NOMO-1 (cell line): ENCODE measurements around the gene ANKFY1.

Experiments used
- DNase-seq, 2 experiments: peaks; one replicate each; lab custom pipeline; 2025; ENCODE audit not compliant: unreplicated experiment in 2 of 2; lab: John Stamatoyannopoulos, UW

Gene ANKFY1, protein sequence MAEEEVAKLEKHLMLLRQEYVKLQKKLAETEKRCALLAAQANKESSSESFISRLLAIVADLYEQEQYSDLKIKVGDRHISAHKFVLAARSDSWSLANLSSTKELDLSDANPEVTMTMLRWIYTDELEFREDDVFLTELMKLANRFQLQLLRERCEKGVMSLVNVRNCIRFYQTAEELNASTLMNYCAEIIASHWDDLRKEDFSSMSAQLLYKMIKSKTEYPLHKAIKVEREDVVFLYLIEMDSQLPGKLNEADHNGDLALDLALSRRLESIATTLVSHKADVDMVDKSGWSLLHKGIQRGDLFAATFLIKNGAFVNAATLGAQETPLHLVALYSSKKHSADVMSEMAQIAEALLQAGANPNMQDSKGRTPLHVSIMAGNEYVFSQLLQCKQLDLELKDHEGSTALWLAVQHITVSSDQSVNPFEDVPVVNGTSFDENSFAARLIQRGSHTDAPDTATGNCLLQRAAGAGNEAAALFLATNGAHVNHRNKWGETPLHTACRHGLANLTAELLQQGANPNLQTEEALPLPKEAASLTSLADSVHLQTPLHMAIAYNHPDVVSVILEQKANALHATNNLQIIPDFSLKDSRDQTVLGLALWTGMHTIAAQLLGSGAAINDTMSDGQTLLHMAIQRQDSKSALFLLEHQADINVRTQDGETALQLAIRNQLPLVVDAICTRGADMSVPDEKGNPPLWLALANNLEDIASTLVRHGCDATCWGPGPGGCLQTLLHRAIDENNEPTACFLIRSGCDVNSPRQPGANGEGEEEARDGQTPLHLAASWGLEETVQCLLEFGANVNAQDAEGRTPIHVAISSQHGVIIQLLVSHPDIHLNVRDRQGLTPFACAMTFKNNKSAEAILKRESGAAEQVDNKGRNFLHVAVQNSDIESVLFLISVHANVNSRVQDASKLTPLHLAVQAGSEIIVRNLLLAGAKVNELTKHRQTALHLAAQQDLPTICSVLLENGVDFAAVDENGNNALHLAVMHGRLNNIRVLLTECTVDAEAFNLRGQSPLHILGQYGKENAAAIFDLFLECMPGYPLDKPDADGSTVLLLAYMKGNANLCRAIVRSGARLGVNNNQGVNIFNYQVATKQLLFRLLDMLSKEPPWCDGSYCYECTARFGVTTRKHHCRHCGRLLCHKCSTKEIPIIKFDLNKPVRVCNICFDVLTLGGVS

DNA sequence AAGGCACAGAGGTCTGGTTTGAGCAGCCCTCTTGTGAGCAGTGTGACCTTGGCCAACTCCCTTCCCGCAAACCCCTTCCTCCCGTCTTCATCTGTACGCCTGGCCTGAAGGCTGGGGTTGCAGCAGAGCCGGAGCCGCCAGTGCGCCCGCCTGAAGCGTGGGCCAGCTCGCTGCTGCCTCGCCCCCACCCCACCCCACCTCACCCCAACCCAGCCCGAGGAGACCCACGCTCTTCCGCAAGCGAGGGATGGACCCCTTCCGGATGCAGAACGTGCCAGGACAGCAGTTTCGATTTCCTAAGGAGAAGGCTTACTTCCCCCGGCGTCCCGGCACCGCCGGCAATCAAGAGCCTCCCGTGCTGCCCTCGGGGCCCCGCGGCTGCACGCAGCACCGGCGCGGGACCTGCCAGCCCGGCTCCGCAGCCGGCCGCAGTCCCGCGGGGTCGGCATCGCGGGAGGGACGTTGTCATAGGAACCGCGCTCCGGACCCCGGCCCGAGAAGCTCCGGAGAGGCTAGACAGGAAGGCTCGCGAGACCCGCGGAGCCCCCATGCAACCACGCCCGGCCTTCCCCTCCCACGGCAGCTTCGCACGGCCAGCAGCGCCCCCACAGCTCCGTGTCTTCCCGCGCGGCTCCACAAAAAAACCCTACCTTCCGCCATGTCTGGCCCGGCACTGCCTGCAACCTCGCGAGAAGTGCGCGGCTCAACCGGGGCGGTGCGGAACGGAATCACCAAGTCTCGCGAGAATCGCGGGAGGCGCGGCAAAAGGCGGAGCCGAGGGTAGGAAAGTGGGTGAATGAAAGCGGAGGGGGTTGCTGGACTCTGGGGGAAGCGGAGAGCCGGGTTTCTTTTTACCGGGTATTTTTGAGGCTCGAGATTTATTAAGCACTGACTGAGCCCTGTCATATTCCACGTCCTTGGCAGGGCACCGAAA is at the start of gene ANKFY1:
TSS of gene ANKFY1 (minus strand) at position 698 of the 934 bp plus-strand sequence. CDS start at position 660, 38 bp downstream.
- DNase-seq: peak; percentile 90 to 95

DNA sequence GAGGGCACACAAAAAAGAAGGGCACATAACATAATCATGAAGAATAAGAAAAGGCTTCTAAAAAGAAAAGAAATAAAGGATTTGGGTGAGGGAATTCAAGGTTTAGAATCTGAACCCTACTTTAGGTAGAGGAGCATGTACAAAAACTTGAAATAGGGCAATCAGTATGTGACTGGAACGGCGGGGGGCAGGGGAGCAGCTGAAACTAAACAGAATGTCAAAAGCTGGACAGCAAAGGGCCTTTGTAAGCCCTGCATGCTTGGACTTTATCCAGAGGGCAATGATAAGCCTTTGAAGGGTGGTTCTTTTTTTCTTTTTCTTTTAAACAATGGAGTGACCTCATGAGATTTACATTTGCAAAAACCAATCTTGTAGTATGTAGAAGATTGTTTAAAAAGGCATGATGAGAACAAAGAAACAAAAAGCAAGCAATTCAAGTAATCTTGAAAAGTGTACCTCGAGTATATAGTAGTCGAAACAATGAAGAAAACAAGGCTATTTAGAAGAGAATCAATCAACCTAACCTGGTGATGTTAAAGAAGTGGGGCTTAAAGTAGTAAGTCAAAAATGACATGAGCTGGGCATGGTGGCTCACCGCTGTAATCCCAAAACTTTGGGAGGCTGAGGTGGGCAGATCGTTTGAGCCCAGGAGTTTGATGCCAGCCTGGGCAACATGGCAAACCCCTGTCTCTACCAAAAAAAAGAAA is 46.7 kb upstream of the ANKFY1 start:
- no peak for DNase-seq

DNA sequence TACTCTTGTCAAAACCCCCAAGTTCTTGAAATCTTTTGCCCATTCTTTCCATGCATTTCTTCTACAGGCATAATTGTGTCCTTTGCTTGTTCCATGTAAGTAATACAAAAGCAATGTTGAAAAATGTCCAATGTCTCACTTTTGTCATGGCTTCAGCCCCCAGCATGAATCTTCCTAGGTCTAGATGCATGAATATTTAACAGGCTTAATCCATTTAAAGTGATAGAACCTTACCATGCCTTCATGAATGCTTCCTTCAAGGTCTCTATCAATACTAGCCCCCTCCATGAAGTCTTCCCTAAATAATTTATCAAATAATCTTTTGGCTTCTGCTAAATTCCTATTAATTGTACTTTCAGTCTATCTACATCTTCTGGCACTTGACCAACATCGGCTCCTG is 46.1 kb upstream of the ANKFY1 start:
- no peak for DNase-seq

DNA sequence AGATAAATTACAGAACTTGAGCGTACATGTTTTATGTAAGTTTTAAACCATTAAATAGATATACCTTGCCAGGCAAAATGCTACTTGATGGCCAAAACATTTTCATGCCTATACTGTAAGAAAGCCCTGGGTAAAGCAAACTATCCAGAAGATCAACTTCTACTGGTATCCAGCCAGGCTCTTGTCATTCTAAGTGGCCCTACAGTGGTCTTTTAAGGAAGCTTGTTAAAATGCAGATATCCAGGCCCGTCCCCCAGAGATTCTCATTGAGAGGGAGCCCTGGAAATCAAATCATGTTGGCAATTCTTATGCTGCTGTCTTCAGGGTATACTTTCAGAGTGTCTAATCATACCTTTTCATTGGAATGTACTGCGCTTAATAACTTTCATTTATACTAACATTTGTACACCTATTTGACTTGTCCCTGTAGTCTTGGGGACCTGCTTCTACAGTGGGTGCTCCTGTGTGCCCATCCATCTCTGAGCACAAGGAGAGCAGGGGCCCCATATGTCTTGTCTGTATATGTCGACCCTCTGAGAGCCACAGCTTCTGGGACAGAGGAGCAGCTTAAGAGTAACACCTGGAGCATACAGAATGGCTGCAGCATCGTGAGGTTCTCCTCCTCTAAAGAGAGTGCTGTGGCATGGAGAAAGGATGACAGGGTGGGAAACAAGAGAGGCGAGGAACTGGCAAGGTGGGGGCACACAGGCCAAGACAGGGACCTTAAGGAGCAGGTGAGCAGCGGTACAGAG is 43.6 kb upstream of the ANKFY1 start:
- no peak for DNase-seq

DNA sequence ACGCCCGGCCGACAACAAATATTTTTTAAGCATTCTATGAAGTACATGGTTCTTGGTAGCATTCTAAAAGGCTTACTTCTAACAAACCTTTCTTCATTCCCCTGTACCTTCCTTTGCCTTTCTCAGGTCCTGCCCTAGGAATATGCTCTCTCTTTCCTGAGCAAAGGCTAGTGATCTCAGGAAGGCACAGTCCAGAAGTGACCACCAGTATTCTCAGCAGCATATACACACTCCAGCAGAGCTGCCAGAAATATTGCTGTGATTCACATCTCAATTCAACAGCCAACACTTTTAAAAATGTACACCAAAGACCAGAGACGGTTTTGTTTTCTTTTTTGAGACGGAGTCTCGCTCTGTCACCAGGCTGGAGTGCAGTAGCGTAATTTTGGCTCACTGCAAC is 41.4 kb upstream of the ANKFY1 start:
- DNase-seq: no peak

DNA sequence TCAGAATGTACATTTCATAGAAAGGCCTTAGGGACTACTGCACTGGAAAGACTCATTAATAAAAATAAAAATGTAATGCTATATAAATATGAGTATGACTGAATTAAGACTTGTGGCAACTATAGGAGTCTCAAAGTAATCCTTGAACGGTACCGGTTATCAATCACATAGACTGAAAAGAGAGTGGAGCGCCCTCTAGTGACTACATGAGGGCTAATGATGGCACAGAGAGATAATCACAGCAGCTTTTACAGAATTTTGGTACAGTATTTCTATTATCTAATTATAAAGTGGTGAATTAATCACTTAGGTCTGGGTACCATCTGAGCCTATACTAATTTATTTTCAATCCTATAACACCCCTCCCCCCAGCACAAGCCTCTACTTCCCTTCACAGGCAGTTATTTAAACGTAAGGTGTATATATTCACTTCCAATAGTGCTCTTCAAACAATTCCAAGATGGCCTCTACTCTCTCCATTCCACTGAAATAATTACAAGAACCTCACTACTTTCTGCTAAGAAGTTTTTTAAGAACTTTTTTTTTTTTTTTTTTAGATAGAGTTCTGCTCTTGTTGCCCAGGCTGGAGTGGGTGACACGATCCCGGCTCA is 40.7 kb upstream of the ANKFY1 start:
- DNase-seq: peak; percentile 4 to 32

DNA sequence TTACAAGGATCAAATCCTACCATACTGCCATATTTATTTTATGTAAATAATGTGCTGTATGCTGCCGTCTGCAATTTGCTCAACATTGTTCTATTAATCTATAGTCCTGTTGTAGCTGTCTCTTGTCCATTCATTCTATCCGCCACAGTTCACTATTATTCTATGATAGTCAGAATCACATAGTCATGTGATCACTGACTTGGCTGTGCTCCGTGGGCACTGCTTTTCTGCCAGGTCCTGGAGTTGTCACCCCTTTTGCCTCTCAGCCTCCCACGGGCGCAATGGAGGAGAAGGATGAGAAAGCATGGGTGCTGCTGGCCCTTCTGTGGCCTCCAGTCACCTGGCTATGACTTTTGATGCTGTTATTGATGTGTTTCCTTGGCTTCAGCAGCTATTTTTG is 37.3 kb upstream of the ANKFY1 start:
- DNase-seq: no peak

DNA sequence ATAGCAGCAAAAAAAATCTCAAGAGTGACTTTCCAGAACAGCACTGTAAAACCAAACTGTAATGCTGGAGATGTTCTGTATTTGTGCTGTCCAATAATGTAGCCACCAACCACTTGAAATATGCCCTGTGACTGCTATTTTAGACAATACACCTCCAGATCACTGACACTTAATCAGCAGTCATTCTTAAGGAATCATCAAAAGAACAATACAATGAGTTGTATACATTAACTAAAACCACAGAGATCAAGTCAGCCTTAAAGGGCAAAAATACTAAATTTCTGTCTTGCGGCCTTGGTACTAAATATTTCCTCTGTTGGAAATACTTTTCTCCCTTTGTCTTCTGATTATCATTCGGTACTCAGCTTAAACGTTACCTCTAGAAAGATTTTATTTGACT is 33.6 kb upstream of the ANKFY1 start:
- no peak for DNase-seq

DNA sequence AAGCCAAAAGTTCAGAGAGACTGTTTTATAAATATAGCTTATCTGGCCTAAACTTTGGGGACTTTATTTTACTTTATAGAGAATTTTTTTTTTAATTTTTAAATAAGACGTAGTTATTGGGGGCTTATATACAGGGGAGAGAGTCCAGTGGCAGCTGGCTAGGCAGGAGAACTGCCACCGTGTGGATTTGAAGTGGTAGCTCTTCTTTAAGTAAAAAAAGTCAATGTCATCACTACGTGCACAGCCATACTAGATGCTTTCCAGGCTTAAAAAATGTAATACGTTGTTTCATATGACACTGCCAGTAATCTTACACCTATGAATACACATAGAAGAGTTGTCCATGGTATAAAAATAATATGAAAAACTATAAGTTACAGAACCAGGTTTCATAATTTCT is 31.9 kb upstream of the ANKFY1 start:
- DNase-seq: no peak

DNA sequence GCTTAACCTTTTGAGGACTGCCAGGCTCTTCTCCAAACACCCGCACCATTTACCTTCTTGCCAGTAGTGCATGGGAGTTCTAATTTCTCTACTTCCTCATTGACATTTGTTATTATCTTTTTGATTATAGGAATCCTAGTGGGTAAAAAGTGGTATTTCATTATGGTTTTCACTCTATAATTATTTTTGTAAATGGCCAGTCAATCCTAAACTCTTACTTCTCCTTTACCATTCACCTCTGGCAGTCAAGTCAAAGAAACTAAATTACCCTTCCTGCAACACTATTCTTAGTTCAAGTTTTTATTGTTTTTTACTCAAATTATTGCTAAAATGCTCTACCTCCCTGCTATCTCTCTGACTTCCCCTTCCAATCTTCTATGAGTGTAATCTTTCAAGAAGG is 29.8 kb upstream of the ANKFY1 start:
- DNase-seq: peak; percentile 3 to 60

DNA sequence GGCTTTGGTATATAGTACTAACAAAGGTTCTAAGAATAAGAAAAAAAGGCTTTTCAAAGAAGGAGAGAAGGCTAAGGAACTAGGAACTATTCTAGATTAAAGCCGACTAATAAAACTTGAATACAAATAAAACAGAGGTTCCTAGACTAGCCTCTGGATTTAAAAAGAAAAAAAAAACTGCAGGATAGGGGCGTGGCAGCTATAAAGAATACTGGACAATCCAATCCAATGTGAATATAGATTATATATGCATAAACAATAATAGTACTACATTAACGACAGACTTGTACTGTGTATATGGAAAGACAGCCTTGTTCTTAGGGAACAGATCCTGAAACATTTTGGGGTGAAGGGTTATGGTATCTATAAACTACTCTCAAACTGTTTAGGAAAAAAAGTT is 23.9 kb upstream of the ANKFY1 start:
- DNase-seq: no peak

DNA sequence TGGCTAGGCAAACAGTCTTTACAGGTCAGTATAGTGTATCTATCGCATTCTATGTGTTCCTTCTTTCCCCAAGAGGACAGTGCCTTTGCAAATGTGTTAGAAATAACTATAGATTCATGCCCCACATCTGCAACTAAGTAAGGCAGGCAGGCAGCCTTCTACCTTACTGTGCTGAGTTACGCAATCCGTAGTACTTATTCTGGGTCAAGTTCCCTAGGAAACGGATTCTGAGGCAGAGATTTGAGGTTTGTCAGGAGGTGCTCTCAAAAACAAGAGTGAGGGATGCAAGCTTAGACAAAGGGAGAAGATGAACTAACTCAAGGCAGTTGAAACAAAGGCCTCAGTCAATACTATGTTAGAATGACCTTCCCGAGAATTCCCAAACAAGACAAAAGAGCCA is 12.7 kb upstream of the ANKFY1 start:
- no peak for DNase-seq

DNA sequence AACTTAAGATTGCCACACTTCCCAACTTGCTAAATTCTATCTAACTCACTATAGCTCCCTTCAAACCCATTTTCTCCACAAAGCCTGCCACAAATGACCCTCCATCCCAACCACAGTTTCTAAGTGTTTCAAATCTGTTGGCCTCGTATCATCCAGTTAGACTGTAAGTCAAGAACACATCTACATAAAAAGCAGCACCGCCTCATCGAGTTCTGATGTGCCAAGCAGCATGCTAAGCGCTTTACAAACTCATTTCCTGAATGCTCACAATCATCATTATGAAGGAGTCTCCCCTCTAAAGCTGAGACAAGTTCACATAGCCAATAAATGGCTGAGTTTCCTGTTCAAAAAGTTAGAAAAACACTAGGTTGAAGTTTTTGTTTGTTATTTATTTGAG is 9.2 kb upstream of the ANKFY1 start:
- DNase-seq: no peak

DNA sequence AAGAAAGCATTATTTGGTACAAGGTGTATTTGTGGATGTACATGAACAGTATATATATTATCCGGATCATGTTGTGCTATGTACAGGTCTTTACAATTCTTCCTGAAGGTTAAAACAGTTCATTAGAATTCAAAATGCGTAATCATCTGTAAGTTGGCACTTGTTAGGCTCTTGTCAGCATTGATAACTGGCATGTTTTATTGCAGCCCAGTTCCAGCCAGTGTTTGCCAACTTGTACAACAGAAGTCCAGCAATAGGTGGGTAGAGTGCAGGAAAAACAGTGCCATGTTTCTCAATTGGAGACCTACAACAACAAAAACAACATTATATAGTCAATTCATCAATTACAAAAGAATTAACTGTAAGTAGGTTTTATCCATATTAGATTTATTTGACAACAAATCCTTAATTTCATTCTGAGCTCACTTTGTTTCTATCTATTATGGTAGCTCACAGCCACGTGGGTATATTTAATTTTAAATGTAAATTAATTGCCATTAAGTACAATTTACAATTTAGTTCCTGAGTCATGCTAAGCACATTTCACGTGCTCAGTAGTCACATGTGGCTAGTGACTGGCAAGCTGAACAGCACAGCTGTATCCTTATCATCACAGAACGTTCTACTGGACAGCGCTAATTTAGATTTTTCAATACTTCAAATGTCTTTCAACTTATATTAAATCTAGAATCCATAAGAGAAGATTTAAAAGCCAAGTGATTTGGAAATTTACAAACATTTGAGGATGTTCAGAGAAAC is 8.6 kb upstream of the ANKFY1 start:
- no peak for DNase-seq

DNA sequence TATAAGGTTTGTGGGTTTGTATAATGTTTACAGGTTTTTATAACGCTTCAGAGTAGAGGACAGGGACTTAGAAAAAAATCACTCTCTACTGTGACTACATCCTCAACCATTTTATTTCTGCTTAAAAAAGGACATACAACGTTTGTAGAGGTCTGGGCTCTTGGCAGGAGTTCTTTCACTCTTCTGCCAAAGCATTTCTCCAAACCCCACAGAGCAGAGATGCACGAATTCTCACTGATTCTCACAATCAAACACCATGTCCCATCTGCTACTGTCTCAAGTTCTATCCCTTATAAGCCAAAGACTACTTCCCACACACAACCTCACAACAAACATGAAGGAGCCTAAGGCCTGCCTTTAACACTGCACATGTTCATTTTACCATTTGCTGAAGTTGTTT is 7.0 kb upstream of the ANKFY1 start:
- DNase-seq: no peak

DNA sequence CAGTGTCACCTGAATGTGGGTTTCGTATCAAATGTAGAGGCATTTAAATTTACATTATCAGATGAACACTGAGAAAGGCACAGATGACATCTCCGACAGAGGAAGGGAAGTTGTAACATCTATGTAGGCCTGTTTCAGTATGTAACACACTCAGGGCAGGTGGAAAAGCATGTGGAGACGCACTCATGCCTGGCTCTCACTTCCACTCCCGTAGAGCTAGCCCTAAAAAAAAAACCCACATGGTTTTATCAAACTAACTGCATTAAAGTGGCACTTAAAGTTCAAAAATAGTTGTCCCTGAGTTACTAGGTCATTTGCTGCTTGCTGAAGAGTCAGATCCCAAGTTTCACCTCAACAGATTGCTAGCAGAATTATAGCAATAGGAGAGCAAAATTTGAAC is 6.1 kb upstream of the ANKFY1 start:
- no peak for DNase-seq

DNA sequence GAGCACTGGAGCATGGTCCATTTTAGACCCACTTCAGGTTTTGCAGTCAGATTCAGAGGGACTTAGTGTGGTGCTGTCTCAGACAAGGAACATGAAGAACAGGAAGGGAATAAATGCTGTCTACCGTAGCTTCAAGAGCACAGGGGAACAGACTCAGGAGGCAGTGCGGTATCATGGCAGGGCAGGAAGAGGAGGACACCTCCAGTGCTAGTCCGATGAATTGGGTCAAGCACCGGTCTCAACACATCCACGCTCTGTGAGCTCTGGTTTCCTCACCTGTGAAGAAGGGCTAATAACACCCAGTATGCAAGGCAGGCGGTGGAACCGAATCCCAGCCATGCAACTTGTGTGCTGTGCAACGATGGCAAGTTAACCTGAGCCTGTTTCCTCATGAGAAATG is 3.6 kb upstream of the ANKFY1 start:
- DNase-seq: no peak

DNA sequence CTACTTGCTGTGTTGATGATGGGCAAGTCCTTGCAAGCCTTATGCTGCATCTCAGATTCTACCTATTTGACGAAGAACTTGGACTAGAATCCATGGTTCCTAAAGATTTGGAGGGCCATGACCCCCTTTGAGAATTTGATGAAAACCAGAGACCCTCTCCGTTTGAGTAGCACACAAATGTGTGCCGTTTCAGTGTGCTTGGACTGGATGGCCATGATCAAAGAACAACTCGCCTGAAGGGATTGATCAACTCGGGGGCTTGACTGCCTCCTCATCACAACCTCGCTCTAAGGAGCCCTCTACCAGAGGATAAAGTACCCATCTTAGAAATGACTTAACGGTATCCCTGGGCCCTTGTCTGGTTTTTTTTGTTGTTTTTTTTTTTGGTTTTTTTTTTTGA is 2.8 kb upstream of the ANKFY1 start:
- DNase-seq: no peak
